DLD1 (cell line): Measurements from ENCODE around the gene PCNX2.

Experiments
- in situ Hi-C: cut with HindIII; loops from 2 replicates; pipeline ENCODE4 v1.10.0; 2017; ENCODE audit warnings: low sequenced_read_pairs

PCNX2 gene

DNA sequence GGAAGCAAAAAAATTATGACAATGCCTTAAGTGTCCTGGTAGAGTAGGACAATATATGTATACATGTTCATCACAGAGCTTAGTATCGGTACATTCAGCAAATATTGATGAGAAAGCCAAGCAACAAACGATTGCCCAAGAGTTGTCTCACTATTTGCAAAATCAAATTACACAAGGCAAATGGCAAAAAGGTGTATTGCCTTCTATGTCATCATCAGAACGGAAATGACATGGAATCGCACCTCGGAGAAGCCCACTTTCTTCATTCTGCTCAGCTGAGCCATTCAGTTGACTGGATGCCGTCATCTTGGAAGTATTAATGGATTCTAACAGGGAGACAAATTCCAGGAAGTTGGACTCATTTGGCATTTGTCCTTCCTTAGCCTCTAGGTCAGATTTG is 37.7 kb downstream of the PCNX2 start:
- in situ Hi-C loops = no loop called here

DNA sequence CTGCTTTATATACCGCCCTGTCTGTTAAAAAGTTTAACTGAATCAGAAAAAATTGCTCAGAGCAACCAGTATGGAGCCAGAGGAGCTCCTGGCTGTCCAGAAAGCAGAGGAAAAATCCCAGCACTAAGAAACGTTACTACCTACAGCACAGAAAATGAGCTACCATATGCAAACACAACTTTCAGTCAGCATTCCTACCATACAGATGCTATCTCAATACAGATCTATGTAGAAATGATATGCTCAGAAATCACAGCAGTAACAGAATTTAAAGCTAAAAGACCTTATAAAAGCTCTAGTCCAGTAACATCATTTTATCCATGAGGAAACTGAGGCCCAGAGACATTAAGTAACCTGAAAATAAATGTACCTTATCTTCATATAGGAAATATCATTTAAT is 38.7 kb downstream of the PCNX2 start:
- in situ Hi-C loops = no loop called here

DNA sequence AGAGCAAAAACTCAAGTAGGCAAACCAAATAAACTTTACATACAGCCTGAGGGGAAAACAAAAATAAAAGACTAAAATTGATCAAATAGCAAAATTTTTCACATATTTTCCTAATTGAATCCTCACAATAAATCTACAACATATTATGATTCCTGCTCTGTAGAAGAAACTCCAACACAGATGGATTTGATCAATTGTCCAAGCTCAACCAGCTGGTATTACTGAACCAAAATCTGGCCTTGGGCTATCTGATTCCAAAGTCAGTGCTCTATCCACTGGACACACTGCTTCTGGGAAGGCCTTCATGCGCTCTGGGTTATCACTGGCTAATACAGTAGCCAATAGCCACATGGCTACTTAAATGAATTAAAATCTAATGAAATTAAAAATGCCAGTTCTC is 39.3 kb downstream of the PCNX2 start:
- in situ Hi-C loops = no loop called here

DNA sequence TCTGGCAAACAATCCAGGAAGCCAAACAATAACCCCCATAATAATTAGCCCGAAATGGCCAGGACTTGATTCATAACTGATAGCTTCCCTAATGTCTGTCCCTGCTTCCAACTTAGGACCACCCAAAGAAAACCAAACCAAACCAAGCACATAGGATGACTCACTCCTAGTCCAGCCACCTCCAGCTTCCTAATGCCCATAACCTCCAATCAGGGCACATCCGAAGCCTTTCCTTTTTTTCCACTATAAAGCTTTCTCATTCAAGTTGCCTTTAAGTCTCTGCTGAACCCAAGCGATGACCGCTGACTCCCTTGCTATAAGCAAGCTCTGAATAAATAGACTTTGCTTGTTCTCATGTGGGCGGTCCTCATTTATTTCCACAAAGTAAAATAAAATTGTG is 40.4 kb downstream of the PCNX2 start:
- in situ Hi-C loops = no loop called here

DNA sequence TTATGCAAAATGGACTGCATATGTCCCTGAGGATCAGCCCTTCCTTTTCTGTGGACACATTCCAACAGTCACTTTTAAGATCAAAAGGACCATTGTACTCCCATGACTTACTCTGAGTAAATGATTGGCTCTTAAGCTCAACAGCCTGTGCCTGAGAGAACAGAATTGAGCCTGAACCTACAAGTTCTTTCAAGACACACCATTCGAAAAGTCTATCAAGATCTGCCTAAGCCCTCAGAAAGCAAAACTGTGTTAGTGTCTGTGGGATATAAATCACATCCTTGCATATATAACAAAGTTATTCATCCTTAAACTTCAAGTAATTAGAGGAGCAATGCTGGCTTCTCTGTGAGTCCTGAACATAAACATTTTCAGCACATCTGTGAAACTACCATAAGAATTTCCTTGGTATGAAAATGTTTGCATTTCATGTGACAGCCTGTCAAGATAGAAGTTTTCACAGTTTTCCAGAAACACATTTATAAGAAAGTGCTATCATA is 41.6 kb downstream of the PCNX2 start:
- in situ Hi-C loops = no loop called here

DNA sequence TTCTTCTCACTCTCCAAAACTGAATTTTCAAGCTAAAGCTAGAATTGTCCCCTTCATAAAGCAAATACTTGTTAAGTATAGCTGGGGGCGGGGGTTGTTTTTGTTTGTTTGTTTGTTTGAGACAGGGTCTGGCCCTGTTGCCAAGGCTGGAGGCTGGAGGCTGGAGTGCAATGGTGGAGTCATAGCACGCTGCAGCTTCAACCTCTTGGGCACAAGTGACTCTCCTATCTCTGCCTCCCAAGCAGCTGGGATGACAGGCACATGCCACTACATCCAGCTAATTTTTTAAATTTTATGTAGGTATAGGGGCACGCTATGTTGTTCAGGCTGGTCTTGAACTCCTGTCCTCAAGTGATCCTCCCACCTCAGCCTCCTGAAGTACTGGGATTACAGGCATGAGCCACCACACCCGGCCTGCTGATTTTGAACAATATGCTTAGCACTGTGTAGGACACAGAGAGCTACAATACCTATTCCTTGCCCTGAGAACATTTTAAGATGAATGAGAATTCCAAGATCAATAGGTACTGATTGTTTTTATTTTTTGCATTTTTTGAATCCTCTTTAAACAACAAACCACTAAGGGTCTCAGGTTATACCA is 42.2 kb downstream of the PCNX2 start:
- in situ Hi-C loops = no loop called here

DNA sequence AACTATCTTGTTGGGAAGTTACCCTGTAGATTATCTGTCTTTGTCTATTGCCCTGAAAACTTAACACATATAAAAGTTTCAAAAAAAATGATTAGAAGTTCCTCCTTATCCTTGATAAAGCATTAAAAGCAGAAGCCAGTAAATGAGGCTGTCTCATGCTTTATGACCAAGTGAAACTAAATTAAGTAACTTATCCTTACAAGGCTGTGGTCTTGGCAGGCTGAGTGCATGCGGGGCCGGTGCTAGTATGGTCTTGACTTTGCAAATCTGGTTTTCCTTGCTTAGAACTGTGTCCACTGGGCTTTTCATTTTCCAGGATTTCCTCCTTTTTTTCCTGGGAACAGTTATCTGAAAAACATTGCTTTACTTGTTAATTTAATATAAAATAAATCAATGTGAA is 43.1 kb downstream of the PCNX2 start:
- in situ Hi-C loops = no loop called here

DNA sequence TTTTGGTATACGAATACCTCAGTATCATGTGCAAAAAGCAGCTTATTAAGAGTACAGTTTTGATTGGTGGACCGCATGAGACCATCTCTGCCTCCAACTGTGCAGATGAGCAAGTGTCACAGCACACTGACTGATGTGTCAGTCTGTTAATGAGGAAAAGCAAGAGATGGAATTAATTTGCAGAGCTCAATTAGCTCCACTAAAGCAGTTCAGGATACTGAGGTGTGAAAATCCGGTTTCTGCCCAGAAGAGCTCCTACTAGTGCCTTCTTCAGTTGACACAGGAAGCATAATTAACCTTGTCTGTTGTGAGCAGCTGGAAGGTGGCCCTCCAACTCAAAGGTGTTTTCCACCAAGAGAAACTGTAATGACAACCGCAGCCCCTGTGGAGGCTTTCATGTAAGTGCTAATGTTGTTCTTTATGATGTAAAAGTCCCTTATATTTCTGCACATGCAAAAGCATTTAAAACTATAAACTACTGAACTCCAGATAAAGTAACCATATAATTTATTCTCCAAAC is 44.3 kb downstream of the PCNX2 start:
- in situ Hi-C loops = no loop called here

DNA sequence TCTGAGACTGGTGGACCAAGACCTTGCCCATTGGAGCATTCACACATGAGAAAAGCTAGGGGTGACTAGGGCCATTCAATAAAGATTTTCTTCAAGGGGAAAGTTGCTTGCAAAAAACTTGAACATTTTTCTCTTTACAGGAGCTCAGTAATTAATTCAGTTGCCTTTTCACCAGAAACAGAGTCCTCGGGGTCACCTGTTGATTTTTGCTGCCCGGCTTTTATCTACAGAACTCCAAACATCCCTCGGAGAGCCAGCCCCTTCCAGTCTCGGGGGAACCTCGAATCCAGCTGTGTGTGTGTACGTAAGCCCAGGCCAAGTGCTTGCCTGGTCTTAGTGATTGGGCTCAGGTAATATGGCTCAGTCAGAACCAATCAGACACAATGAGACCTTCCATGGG is 47.5 kb downstream of the PCNX2 start:
- in situ Hi-C loops = no loop called here

DNA sequence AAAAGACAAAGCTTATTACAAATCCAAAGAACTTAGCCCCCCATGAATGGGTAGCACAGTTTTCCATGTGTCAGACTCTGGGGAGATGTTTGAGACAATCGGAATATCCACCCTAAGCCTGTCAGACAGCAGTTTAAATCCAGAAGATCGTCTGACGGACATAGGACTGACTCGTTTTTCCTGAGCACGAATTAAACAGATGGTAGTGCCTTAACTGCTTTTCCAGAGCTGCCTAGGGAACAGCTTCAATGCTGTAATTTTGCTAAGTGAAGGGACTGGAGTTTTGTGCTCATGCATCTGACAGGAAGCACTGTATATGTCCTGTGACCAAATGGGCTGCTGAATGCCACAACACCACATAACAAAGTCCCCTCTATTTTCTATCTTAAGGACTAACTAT is 48.6 kb downstream of the PCNX2 start:
- in situ Hi-C loops = no loop called here

DNA sequence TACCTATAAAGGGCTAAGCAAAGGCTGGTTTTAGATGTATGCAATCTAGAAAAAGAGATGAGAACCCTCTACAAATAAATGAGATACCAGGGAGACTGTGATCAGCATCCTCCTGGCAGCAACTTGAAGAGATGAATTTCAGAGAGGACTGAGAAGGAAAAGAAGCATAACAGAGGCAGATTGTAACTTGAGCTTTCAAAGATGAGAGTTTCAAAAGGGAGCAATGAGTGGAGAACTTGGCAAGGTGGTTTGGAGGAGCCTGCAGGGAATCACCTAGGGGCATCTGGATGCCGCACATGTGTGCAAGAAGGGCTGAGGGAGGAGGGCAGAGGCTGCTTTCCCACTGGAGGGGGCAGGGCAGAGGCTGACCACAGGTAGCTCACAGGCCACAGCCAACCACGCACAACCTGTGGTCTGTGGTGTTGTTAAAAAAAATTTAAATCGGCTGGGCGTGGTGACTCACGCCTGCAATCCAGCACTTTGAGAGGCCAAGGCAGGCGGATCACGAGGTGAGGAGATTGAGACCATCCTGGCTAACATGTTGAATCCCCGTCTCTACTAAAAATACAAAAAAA is 50.2 kb downstream of the PCNX2 start:
- in situ Hi-C loops = no loop called here

DNA sequence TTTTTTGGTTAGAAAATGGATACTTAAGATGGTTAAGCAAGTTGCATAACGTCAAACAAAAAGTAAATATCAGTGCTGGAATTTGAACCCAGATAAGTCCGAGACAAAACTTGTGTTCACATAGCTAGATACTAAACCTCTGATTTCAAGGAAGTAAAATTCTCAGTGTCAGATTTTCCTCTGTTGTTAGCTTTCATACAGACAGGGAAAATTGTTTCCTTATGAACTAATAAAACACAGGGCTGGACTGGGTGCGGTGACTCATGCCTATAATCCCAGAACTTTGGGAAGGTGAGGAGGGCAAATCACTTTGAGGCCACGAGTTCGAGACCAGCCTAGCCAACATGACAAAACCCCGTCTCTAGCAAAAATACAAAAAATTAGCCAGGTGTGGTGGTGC is 51.3 kb downstream of the PCNX2 start:
- in situ Hi-C loops = no loop called here

DNA sequence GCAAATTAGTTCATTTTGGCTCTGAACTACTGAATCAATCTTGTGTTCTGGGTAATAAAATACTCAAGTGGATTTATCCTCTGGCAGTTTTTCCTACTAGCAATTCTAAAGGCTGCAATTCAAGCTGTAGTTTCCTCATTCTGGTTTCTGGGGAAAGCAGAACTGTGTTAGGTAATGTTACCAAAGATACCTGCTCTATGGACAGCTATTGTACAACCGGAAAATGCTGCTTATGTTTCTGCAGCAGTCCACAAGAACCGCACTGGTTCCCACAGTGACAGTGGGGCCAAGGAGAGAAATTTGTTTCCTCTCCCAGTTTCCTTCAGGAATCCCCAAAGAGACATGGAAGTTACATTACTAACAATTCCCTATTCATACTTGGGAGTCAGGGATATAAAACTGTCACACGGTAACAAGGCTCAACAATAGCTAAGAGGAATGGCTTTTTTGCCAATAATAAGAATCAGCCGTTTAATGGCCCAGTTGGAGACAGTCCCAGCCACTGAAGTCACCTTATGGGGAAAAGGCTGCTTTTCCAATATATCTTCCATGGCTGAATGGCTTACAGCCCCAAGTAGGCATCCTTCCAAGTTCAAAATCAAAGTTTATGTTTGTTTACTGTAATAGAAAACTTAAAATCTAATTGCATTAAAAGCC is 52.6 kb downstream of the PCNX2 start:
- in situ Hi-C loops = no loop called here

DNA sequence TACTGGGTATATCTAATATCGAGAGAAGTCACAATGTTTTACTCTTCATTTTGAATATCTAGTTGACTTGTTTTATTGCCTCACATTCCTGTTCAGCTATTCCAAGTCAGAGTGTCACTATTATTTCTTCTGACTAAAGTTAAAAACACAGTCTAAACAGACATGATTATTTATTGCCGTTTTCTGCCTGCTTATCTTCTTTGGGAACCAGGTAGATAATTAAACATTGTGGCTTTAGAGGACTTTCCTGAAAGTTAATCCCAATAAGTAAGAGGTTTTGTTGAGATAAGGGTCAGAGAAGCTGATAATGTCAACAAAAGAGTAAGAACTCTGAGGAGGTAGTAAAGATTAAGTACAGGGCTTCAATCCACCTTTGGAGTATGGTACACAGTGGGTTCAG is 53.8 kb downstream of the PCNX2 start:
- in situ Hi-C loops = no loop called here

DNA sequence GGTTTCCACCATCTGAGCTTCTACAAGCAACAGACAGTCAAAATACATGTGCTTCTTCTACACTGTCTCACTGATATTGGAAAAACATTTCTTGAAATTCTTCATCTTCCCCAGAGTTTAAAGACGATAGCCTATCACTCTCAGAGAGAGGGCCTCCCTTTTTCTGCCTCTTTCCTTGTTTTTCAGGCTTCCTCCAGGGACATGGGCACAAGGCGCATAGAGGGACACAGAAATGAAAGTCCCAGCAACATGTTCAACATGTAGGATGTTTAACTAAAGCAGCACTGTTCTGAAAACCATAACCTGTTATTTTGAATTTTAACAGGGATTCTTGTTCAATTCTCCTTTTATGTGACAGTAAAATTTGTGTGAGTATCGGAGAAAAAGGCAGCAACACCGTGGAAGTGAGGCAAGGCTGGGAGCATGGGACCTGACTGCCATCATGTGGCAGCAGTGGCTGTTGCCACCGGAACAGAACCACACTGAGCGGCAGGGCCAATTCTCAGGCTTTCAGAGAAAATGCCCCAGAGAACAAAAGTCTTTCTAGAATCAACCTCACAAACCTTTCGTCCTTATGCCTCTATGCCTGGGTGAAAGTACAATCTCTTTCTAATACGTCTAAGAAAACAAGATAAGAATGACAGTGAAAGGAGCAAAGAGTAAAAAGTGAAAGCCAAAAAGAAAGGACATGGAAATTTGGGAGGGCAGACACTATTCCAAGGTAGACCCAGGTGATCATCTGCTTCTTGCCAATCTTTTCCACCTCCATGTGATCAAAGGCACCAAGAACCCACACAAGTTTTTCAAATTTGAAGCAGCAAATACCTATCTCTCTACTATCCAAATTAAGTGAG is 54.5 kb downstream of the PCNX2 start:
- in situ Hi-C loops = no loop called here

DNA sequence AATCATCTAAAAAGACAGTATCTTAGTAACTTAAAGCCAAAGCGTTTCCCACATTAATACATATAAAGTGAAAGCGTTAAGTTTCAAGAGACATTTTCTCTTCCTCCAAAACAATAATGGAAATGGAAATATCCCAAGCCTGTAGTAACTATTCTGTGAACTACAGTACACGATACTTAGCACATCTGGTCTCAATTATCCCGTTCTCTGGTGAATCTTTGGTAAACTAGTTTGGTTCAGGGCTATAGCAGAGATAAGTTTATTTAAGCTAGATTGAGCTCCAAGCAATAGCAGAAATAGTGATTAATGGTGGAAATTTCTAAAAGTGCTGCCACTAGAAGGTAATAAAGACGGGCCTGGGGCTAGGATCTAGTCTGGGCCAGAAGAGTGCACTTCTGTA is 55.2 kb downstream of the PCNX2 start:
- in situ Hi-C loops = no loop called here

DNA sequence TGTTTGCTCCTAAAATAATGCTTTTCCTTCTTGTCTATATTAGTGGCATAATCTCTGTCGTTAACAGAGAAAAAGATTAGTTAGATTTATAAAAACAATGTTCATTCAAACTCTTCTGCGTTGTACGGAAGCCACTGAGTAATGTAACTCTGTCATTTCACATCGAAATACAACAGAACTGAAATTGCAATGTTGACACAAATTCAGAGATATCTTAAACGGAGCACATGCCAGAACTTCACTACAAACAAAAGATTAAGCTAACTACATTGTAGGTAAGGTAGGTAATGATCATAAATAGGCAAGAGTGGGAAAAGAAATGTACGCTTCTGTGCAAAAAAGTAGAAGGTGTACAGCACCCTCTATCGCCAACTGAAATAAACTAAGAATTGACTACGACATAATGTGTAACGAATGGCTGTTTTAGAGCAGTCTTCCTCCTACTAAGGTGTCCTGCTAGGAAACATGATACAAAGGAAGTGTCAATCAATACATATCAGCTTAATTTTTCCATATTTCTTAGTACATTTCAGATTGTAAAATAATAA is 56.6 kb downstream of the PCNX2 start:
- in situ Hi-C loops = no loop called here

DNA sequence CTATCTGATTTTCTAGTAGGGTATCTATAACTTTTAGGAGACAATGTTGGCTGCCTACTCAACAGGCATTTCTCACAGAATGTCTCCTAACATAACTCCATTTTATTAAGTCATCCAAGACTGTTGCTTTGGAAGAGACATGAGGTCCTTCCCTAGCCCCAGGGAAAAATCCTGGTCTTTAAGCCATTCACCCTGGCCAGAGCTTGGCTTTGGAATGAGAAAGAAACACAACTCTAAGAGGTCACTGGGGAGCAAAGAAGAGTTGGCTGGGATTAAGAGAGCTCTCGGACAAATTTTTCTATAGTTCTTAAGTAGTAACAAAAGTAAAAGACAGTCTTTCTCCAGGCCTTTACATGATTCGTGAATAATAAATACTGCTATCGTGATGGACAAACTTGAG is 57.9 kb downstream of the PCNX2 start:
- in situ Hi-C loops = no loop called here

DNA sequence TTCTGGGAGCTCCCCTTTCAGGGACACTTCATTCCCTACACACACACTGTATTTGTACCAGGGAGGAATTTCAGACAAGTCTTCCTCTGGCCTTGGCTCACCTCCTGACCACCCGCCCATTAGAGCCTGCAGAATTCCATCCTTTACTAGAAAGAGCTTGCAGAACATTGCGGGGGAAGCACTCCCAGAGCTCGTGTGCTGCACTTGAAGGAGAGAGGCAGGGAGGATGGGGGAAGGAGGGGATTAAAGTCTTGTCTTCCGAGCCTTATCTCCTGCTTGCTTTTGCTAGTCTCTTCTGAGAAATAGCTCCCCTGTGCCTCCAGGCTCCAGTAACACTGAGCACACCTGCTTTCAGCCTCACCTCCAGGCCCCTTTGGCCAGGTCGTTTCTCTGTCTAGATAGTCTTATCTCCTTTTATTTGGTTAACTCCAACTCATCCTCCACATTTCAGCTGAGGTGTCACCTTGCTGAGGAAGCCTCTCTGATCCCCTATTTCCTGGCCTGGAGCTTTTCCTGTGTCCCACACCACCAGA is 62.0 kb downstream of the PCNX2 start:
- in situ Hi-C loops = no loop called here

DNA sequence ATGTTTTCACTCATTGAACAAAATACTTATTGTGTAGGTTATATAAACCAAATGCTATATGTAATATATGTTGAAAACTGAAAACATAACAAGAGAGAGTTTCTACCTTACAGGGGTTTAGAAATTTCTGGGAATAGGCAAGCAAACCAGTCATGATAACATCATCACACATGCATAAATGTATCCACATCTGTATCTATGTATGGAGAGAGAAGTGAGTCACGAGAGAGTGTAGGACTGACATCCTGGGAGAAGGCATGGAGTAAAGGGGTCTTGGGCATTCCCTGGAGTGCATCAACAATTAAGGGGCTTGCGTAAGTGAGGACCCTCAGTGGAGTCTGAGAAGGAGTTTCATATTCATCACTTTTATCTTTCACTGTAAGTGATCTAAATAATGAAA is 65.5 kb downstream of the PCNX2 start:
- in situ Hi-C loops = no loop called here

DNA sequence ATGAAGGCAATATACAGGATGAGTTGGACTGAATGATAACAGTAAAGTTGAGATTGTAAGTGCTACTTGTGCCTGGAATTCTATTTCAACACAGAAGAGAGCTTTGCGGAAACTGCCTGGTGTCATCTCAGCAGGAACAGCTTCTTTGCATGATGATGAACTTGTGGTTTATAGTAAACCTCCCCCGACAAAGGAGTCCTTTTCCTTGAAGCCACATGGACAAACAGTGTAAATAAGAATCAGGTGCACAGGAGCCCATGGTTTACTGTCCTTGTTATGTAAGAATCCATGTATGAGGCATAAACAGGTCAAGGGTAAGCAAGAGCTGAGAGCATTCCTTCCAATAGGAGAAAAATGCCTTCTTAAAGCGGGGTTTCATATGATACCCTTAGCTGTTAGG is 66.2 kb downstream of the PCNX2 start:
- in situ Hi-C loops = no loop called here
